Right atrium auricular region (tissue), 2 donors: Measurements from ENCODE around the gene TCF7. TPM values are rescaled to one million over a fixed set of nuclear protein-coding genes. Genes with fewer than 3 reads are reported as not detected.

Experiments used
- DNase-seq: peaks from one replicate; pipeline ENCODE4 v3.0.0-alpha.2; 2019; ENCODE audit warnings: low spot score
- H3K27ac ChIP-seq, 2 donors: fragments of 200-600 bp; sonication (generic); 1 replicate in 1 of 2; 2 replicates in 1 of 2; pipeline ENCODE4 v1.5.1; 2016 to 2019
- H3K27me3 ChIP-seq, 2 donors: fragments of 200-600 bp; sonication (generic); one replicate each; pipeline versions ENCODE4 v1.5.1 to v1.6.0; 2017 to 2019
- H3K36me3 ChIP-seq: fragments of 200-600 bp; sonication (generic); one replicate; pipeline ENCODE4 v1.5.1; 2016
- H3K4me1 ChIP-seq, 2 donors: fragments of 200-600 bp; sonication (generic); one replicate each; pipeline versions ENCODE4 v1.5.1 to v1.6.0; 2017 to 2019
- H3K4me3 ChIP-seq, 2 donors: fragments of 200-600 bp; sonication (generic); 1 replicate in 1 of 2; 2 replicates in 1 of 2; pipeline ENCODE4 v1.5.1; 2017 to 2019; ENCODE audit warnings: mild to moderate bottlenecking in 1 of 2, moderate library complexity in 1 of 2
- H3K9me3 ChIP-seq, 2 donors: fragments of 200-600 bp; sonication (generic); one replicate each; pipeline ENCODE4 v1.5.1; 2019
- CTCF ChIP-seq, 2 donors: fragments of 200-600 bp; sonication (generic); IDR thresholded peaks; one replicate each; pipeline ENCODE4 v1.5.1; 2019; ENCODE audit warnings: antibody characterized with exemption in 2 of 2
- total RNA-seq, 2 donors: library from RNA; depleted of rRNA; stranded (reverse); fragments of >200 nt; gene quantifications; one replicate each; pipeline ENCODE4 v1.1.0, GENCODE V29; 2016

Gene TCF7
- total RNA-seq, 2 donors from 2014 or later: 1.3 to 1.7 TPM

- DNase-seq: no peak
- Histone ChIP-seq H3K4me3 (no peak overlapping the region), H3K27ac (no peak overlapping the region), H3K36me3 (peaks cover 17% of the 10 kb centered on the region), H3K27me3 (no peaks in the 10 kb centered on the region), H3K4me1 (no peaks in the 10 kb centered on the region), H3K9me3 (no peaks in the 10 kb centered on the region)
- no peak for TF ChIP-seq CTCF (IDR thresholded peaks at IDR 0.05)
These were observed 18.9 kb downstream of the TCF7 start for GRCh38 chr5:134133188-134133994.

- Histone ChIP-seq H3K9me3 (no peaks in the 10 kb centered on the region), H3K4me1 (no peaks in the 10 kb centered on the region), H3K27ac (no peak overlapping the region), H3K27me3 (no peaks in the 10 kb centered on the region), H3K36me3 (peaks cover 17% of the 10 kb centered on the region), H3K4me3 (no peak overlapping the region)
- no peak for DNase-seq
- no peak for TF ChIP-seq CTCF (IDR thresholded peaks at IDR 0.05)
These were observed 19.6 kb downstream of the TCF7 start for GRCh38 chr5:134133995-134134541.

GRCh38 chr5:134135091-134135655 is 20.7 kb downstream of the TCF7 start:
- H3K27me3 ChIP-seq: no peaks in the 10 kb centered on the region
- H3K27ac ChIP-seq: no peak overlapping the region
- no peak overlapping the region for H3K4me3 ChIP-seq
- no peaks in the 10 kb centered on the region for H3K9me3 ChIP-seq
- no peak for DNase-seq
- H3K4me1 ChIP-seq: no peaks in the 10 kb centered on the region
- no peak for TF ChIP-seq CTCF (IDR thresholded peaks at IDR 0.05)
- peaks cover 17% of the 10 kb centered on the region for H3K36me3 ChIP-seq

- H3K9me3 ChIP-seq: no peaks in the 10 kb centered on the region
- no peak overlapping the region for H3K4me3 ChIP-seq
- no peaks in the 10 kb centered on the region for H3K27me3 ChIP-seq
- H3K27ac ChIP-seq: no peak overlapping the region
- H3K36me3 ChIP-seq: peaks cover 22% of the 10 kb centered on the region
- DNase-seq: peak; percentile 30
- H3K4me1 ChIP-seq: peaks cover 0 to 7% of the 10 kb centered on the region in 2 donors
- no peak for TF ChIP-seq CTCF (IDR thresholded peaks at IDR 0.05)
These were observed 21.7 kb downstream of the TCF7 start for GRCh38 chr5:134136221-134136631.

- Histone ChIP-seq H3K4me3 (no peak overlapping the region), H3K27ac (no peak overlapping the region), H3K9me3 (no peaks in the 10 kb centered on the region), H3K4me1 (peaks cover 0 to 7% of the 10 kb centered on the region in 2 donors), H3K27me3 (no peaks in the 10 kb centered on the region), H3K36me3 (peaks cover 28% of the 10 kb centered on the region)
- no peak for TF ChIP-seq CTCF (IDR thresholded peaks at IDR 0.05)
- DNase-seq: peak; percentile 50
These were observed 22.3 kb downstream of the TCF7 start for GRCh38 chr5:134136771-134137170.
